A673 (cell line): ENCODE results near the gene KRT76. TPM values are rescaled to one million over a fixed set of nuclear protein-coding genes. Genes with fewer than 3 reads are reported as not detected.

Source experiments
- BruUV-seq: library from RNA; stranded (reverse); fragments of 400-500 nt; replicated peaks from 2 replicates; lab custom pipeline; 2021; lab: Mats Ljungman, UMichigan
- CTCF ChIA-PET: fragments of 300-600 bp; sonication (Branson Sonifier 250); formaldehyde crosslinking; loops from one replicate; lab custom pipeline; 2022; ENCODE audit warnings: antibody characterized with exemption; lab: Charles Lee
- POLR2A ChIA-PET: fragments of 300-600 bp; sonication (Branson Sonifier 250); formaldehyde crosslinking; loops from one replicate; lab custom pipeline; 2022; ENCODE audit warnings: antibody characterized with exemption; ENCODE audit not compliant: low non-redundant PET; lab: Charles Lee
- DNase-seq: peaks from one replicate; pipeline ENCODE4 v3.0.0-alpha.2; 2015; ENCODE audit warnings: low spot score
- H3K27ac ChIP-seq: fragments of 200-600 bp; sonication (generic); 2 replicates; pipeline ENCODE4 v1.5.1; 2016; ENCODE audit warnings: mixed run types, low read depth, mild to moderate bottlenecking, mixed read lengths, antibody characterized with exemption, low read length; ENCODE audit not compliant: poor library complexity, severe bottlenecking
- H3K27me3 ChIP-seq: fragments of 200-600 bp; sonication (generic); replicated peaks from 2 replicates; pipeline ENCODE4 v1.6.1; 2017; ENCODE audit warnings: mixed run types, low read depth, mild to moderate bottlenecking, mixed read lengths, antibody characterized with exemption, low read length; ENCODE audit not compliant: insufficient read depth, poor library complexity
- H3K36me3 ChIP-seq: fragments of 200-600 bp; sonication (generic); 2 replicates; pipeline ENCODE4 v1.6.1; 2016; ENCODE audit warnings: mixed run types, mild to moderate bottlenecking, mixed read lengths, antibody characterized with exemption, low read length; ENCODE audit not compliant: insufficient read depth, poor library complexity, severe bottlenecking
- H3K4me1 ChIP-seq: fragments of 200-600 bp; sonication (generic); 2 replicates; pipeline ENCODE4 v1.6.1; 2017; ENCODE audit warnings: mixed run types, mild to moderate bottlenecking, mixed read lengths, antibody characterized with exemption, low read length; ENCODE audit not compliant: insufficient read depth, poor library complexity, severe bottlenecking
- H3K4me3 ChIP-seq: fragments of 200-600 bp; sonication (generic); 2 replicates; pipeline ENCODE4 v1.5.1; 2016; ENCODE audit warnings: low read depth, mixed run types, mild to moderate bottlenecking, mixed read lengths, low read length; ENCODE audit not compliant: poor library complexity, severe bottlenecking
- H3K9me3 ChIP-seq: fragments of 200-600 bp; sonication (generic); 2 replicates; pipeline ENCODE4 v1.6.1; 2016; ENCODE audit warnings: mixed run types, low read depth, mild to moderate bottlenecking, mixed read lengths, antibody characterized with exemption, low read length; ENCODE audit not compliant: poor library complexity, severe bottlenecking
- CTCF ChIP-seq: fragments of 300-800, 200-600 bp; sonication (generic); conservative IDR thresholded peaks from 2 replicates; pipeline ENCODE4 v1.5.1; 2017; ENCODE audit warnings: low read depth, mild to moderate bottlenecking, antibody characterized with exemption, low read length, moderate library complexity, mixed read lengths
- EZH2 ChIP-seq: fragments of 200-600 bp; sonication (generic); IDR thresholded peaks from 2 replicates; pipeline ENCODE4 v1.6.1; 2017; ENCODE audit warnings: borderline replicate concordance, low read depth, mild to moderate bottlenecking, mixed read lengths, antibody characterized with exemption, low read length; ENCODE audit not compliant: poor library complexity, severe bottlenecking
- intact Hi-C: fragments of 100-400 bp; cut with micrococcal nuclease; formaldehyde crosslinking; loops from one replicate; pipeline ENCODE4 v1.10.0; 2022; ENCODE audit not compliant: unreplicated experiment
- total RNA-seq: library from RNA; stranded (reverse); gene quantifications from 2 replicates; pipeline ENCODE4 v1.2.3, GENCODE V29; 2021

KRT76 gene
- total RNA-seq, 1 experiment from 2014 or later, result not detected

DNA sequence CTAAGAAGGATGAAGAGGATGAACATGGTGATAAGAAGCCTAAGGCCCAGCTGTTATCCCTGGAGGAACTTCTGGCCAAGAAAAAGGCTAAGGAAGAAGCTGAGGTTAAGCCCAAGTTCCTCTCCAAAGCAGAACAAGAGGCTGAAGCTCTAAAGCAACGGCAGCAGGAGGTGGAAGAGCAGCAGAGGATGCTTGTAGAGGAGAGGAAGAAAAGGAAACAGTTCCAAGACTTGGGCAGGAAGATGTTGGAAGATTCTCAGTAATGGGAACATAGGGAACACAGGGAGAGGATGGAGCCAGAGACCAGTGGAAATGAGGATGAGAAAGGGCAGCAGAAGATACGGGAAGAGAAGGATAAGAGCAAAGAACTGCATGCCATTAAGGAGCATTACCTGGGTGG lies 46.4 kb downstream of the KRT76 start:
- no peaks in the 10 kb centered on the region for H3K4me1 ChIP-seq
- no peak overlapping the region for H3K4me3 ChIP-seq
- intact Hi-C loops, result no loop called here
- no peak overlapping the region for H3K27ac ChIP-seq
- no peak for TF ChIP-seq EZH2
- TF ChIP-seq CTCF, result no peak
- DNase-seq, result no peak
- POLR2A ChIA-PET, result no interaction called here
- H3K36me3 ChIP-seq, result no peaks in the 10 kb centered on the region
- no peaks in the 10 kb centered on the region for H3K9me3 ChIP-seq
- no TSS peak for BruUV-seq
- CTCF ChIA-PET, result no interaction called here
- H3K27me3 ChIP-seq, result peaks cover 31% of the 10 kb centered on the region

DNA sequence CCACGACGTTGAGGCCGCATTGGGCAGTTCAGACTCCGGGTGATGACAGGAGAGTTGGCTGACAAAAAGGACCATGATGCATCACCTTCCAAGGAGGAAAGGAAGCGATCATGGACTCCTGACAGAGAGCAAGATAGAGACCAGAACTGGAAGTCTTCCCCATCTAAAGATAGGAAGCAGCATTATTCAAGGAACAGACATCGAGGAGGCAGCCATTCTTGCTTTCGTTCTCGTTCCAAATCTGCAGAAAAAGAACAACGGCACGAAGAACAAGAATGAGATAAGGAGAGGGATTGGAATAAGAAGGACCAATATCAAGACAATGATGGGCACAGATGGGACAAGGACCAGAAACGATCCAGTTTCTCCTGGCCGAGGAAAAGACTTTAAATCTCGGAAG lies 46.8 kb downstream of the KRT76 start:
- Histone ChIP-seq H3K27me3 (peaks cover 31% of the 10 kb centered on the region), H3K36me3 (no peaks in the 10 kb centered on the region), H3K4me1 (no peaks in the 10 kb centered on the region), H3K9me3 (no peaks in the 10 kb centered on the region), H3K27ac (no peak overlapping the region), H3K4me3 (no peak overlapping the region)
- intact Hi-C loops, result no loop called here
- POLR2A ChIA-PET, result no interaction called here
- BruUV-seq, result no TSS peak
- CTCF ChIA-PET, result no interaction called here
- DNase-seq, result no peak
- no peak for TF ChIP-seq EZH2
- TF ChIP-seq CTCF, result no peak

- intact Hi-C loops, result no loop called here
- no peak overlapping the region for H3K4me3 ChIP-seq
- H3K27ac ChIP-seq, result no peak overlapping the region
- no peaks in the 10 kb centered on the region for H3K4me1 ChIP-seq
- CTCF ChIA-PET, result no interaction called here
- H3K36me3 ChIP-seq, result no peaks in the 10 kb centered on the region
- POLR2A ChIA-PET, result no interaction called here
- no TSS peak for BruUV-seq
- no peak for DNase-seq
- peaks cover 31% of the 10 kb centered on the region for H3K27me3 ChIP-seq
- TF ChIP-seq CTCF (no peak), EZH2 (no peak)
- no peaks in the 10 kb centered on the region for H3K9me3 ChIP-seq
These were observed 48.0 kb downstream of the KRT76 start for GRCh38 chr12:52729147-52729546.
